Parathyroid adenoma (tissue), 2 donors: Measurements from ENCODE around the gene PPP2R5C.

Experiments
- H2AFZ ChIP-seq: fragments of 300-600 bp; sonication (generic); one replicate; pipeline ENCODE4 v1.7.0; 2017; ENCODE audit warnings: antibody characterized with exemption, mild to moderate bottlenecking
- H3K27ac ChIP-seq: fragments of 300-600 bp; sonication (generic); one replicate; pipeline ENCODE4 v1.7.0; 2017
- H3K27me3 ChIP-seq: fragments of 300-600 bp; sonication (generic); one replicate; pipeline ENCODE4 v1.7.0; 2017; ENCODE audit warnings: low read length; ENCODE audit not compliant: control insufficient read depth, insufficient read depth
- H3K36me3 ChIP-seq: fragments of 300-600 bp; sonication (generic); one replicate; pipeline ENCODE4 v1.7.0; 2017; ENCODE audit warnings: low read length; ENCODE audit not compliant: control insufficient read depth, insufficient read depth
- H3K4me1 ChIP-seq: fragments of 300-600 bp; sonication (generic); one replicate; pipeline ENCODE4 v1.7.0; 2017; ENCODE audit warnings: control low read depth
- H3K4me2 ChIP-seq: fragments of 300-600 bp; sonication (generic); one replicate; pipeline ENCODE4 v1.7.0; 2017; ENCODE audit warnings: low read length
- H3K4me3 ChIP-seq: fragments of 300-600 bp; sonication (generic); one replicate; pipeline ENCODE4 v1.7.0; 2017; ENCODE audit warnings: low read depth, low read length
- H3K79me2 ChIP-seq: fragments of 300-600 bp; sonication (generic); one replicate; pipeline ENCODE4 v1.7.0; 2017; ENCODE audit warnings: control low read depth
- H3K9ac ChIP-seq: fragments of 300-600 bp; sonication (generic); one replicate; pipeline ENCODE4 v1.7.0; 2017; ENCODE audit warnings: mild to moderate bottlenecking
- H3K9me3 ChIP-seq: fragments of 300-600 bp; sonication (generic); one replicate; pipeline ENCODE4 v1.7.0; 2017; ENCODE audit warnings: low read length; ENCODE audit not compliant: control insufficient read depth
- CTCF ChIP-seq: fragments of 300-600 bp; sonication (generic); IDR thresholded peaks from one replicate; pipeline ENCODE4 v1.7.0; 2017; ENCODE audit warnings: antibody characterized with exemption, mild to moderate bottlenecking
- donor health status: primary hyperparathyroidism.

The PPP2R5C gene

GRCh38 chr14:101962503-101962874 is 201.0 kb downstream of the PPP2R5C start:
- no peaks in the 10 kb centered on the region for H3K36me3 ChIP-seq
- TF ChIP-seq CTCF, result no peak
- H3K4me1 ChIP-seq, result peaks cover 4% of the 10 kb centered on the region

GRCh38 chr14:101963052-101963451 is 201.5 kb downstream of the PPP2R5C start:
- Histone ChIP-seq H3K4me2 (no peak overlapping the region), H3K27me3 (no peaks in the 10 kb centered on the region), H3K4me1 (peaks cover 4% of the 10 kb centered on the region), H3K9ac (no peak overlapping the region), H3K9me3 (no peaks in the 10 kb centered on the region), H3K36me3 (no peaks in the 10 kb centered on the region), H3K4me3 (no peak overlapping the region), H3K27ac (no peak overlapping the region), H3K79me2 (peaks cover 19% of the 10 kb centered on the region), H2AFZ (no peak overlapping the region)
- no peak for TF ChIP-seq CTCF

More at GRCh38 chr14:101962503-101962874, 201.0 kb downstream of the PPP2R5C start:
- Histone ChIP-seq H3K79me2 (peaks cover 14% of the 10 kb centered on the region), H3K9ac (no peak overlapping the region), H3K27me3 (no peaks in the 10 kb centered on the region), H3K9me3 (no peaks in the 10 kb centered on the region), H3K4me2 (no peak overlapping the region), H3K27ac (no peak overlapping the region), H3K4me3 (no peak overlapping the region), H2AFZ (no peak overlapping the region)

GRCh38 chr14:101963656-101964296 is 202.3 kb downstream of the PPP2R5C start:
- Histone ChIP-seq H2AFZ (peak overlapping the region; percentile 89), H3K36me3 (no peaks in the 10 kb centered on the region), H3K79me2 (peaks cover 27% of the 10 kb centered on the region), H3K4me2 (peak overlapping the region; percentile 51), H3K4me1 (peaks cover 4% of the 10 kb centered on the region), H3K9me3 (no peaks in the 10 kb centered on the region), H3K27ac (peak overlapping the region; percentile 43), H3K4me3 (no peak overlapping the region), H3K9ac (no peak overlapping the region), H3K27me3 (no peaks in the 10 kb centered on the region)
- no peak for TF ChIP-seq CTCF

- Histone ChIP-seq H3K27ac (peak within 1 kb of the TSS; percentile 87), H3K27me3 (no peaks in the 10 kb centered on the region)
Observed at GRCh38 chr14:101964297-101965180, 203.0 kb downstream of the PPP2R5C start, which contains the start of gene DYNC1H1. DYNC1H1 (plus strand) TSS chr14:101964573; CDS start chr14:101964692, 119 bp downstream.

More at GRCh38 chr14:101964297-101965180, 203.0 kb downstream of the PPP2R5C start, which contains the start of gene DYNC1H1:
- Histone ChIP-seq H3K4me2 (peak within 1 kb of the TSS; percentile 79), H3K4me1 (peaks cover 4% of the 10 kb centered on the region), H3K4me3 (peak within 1 kb of the TSS; percentile 70), H3K36me3 (no peaks in the 10 kb centered on the region), H3K9ac (peak within 1 kb of the TSS; percentile 93), H3K79me2 (peaks cover 33% of the 10 kb centered on the region), H2AFZ (peak within 1 kb of the TSS; percentile 98), H3K9me3 (no peaks in the 10 kb centered on the region)
- TF ChIP-seq CTCF, result no peak
